Activated T-cell treated with anti-CD3 and anti-CD28 coated beads, Interleukin-2, amount 50 U/mL, for 4 hours (primary cell): ENCODE measurements around the gene UCN3. TPM values are rescaled to one million over a fixed set of nuclear protein-coding genes. Genes with fewer than 3 reads are reported as not detected.
"Not testable (repeated sequence)": the region's sequence is repeated elsewhere in the genome, so short reads cannot be mapped to it uniquely, and the experiment has no call there.

Experiments
- ATAC-seq, 2 donors: fragments of 200-7000 bp; cut with Tn5 transposase; one replicate each; pipeline ENCODE4 v1.10.0; 2021
- DNase-seq: peaks from one replicate; pipeline ENCODE4 v3.0.0-alpha.2; 2020
- H3K27me3 Mint-ChIP-seq: one replicate; pipeline ENCODE4 v1.8.0; 2021; ENCODE audit warnings: low read depth, mixed read lengths
- H3K36me3 Mint-ChIP-seq: one replicate; pipeline ENCODE4 v1.8.0; 2022; ENCODE audit warnings: mixed read lengths; ENCODE audit not compliant: insufficient read depth
- H3K4me1 Mint-ChIP-seq: one replicate; pipeline ENCODE4 v1.8.0; 2021; ENCODE audit warnings: low read depth, mixed read lengths
- H3K4me3 Mint-ChIP-seq: one replicate; pipeline ENCODE4 v1.8.0; 2021; ENCODE audit warnings: mild to moderate bottlenecking, moderate library complexity, mixed read lengths
- H3K9me3 Mint-ChIP-seq: one replicate; pipeline ENCODE4 v1.8.0; 2021; ENCODE audit warnings: mixed read lengths
- total RNA-seq, 3 donors: library from RNA; stranded (reverse); gene quantifications; one replicate each; pipeline ENCODE4 v1.2.1, GENCODE V29; 2021

UCN3 gene
- total RNA-seq, 3 donors from 2014 or later, result not detected

- H3K27me3 Mint-ChIP-seq, H3K4me1 Mint-ChIP-seq, H3K9me3 Mint-ChIP-seq, H3K36me3 Mint-ChIP-seq, DNase-seq, H3K4me3 Mint-ChIP-seq, ATAC-seq: not testable (repeated sequence)
Measured at GRCh38 chr10:5379202-5379601, 14.4 kb downstream of the UCN3 start.

GRCh38 chr10:5380395-5380794 is 15.6 kb downstream of the UCN3 start:
- H3K4me3 Mint-ChIP-seq, H3K36me3 Mint-ChIP-seq, H3K4me1 Mint-ChIP-seq, H3K27me3 Mint-ChIP-seq, DNase-seq, H3K9me3 Mint-ChIP-seq, ATAC-seq: not testable (repeated sequence)

- Mint-ChIP-seq H3K9me3 (peaks cover 4% of the 10 kb centered on the region), H3K36me3 (no peaks in the 10 kb centered on the region), H3K4me1 (no peaks in the 10 kb centered on the region), H3K27me3 (peaks cover 5% of the 10 kb centered on the region), H3K4me3 (no peak overlapping the region)
- ATAC-seq (no peak), DNase-seq (no peak)
Measured at GRCh38 chr10:5381187-5381586, 16.4 kb downstream of the UCN3 start.

- Mint-ChIP-seq H3K27me3 (peaks cover 10% of the 10 kb centered on the region), H3K36me3 (peaks cover 2% of the 10 kb centered on the region), H3K4me3 (no peak overlapping the region), H3K9me3 (peaks cover 17% of the 10 kb centered on the region), H3K4me1 (no peaks in the 10 kb centered on the region)
- ATAC-seq (no peak), DNase-seq (no peak)
Measured at GRCh38 chr10:5385224-5385623, 20.5 kb downstream of the UCN3 start.

- no peak for ATAC-seq
- Mint-ChIP-seq H3K9me3 (peaks cover 36% of the 10 kb centered on the region), H3K4me3 (no peak overlapping the region), H3K36me3 (peaks cover 5% of the 10 kb centered on the region), H3K4me1 (no peaks in the 10 kb centered on the region), H3K27me3 (peaks cover 10% of the 10 kb centered on the region)
- no peak for DNase-seq
Measured at GRCh38 chr10:5387169-5387568, 22.4 kb downstream of the UCN3 start.

GRCh38 chr10:5390607-5391205 is 25.9 kb downstream of the UCN3 start:
- DNase-seq (no peak), ATAC-seq (no peak)
- no peak overlapping the region for H3K4me3 Mint-ChIP-seq
- H3K4me1 Mint-ChIP-seq, result no peaks in the 10 kb centered on the region
- H3K9me3 Mint-ChIP-seq, result peaks cover 38% of the 10 kb centered on the region
- H3K27me3 Mint-ChIP-seq, result peaks cover 12% of the 10 kb centered on the region
- peaks cover 5% of the 10 kb centered on the region for H3K36me3 Mint-ChIP-seq

GRCh38 chr10:5391790-5392189 is 27.0 kb downstream of the UCN3 start:
- H3K4me1 Mint-ChIP-seq, result no peaks in the 10 kb centered on the region
- peaks cover 5% of the 10 kb centered on the region for H3K36me3 Mint-ChIP-seq
- ATAC-seq, result no peak
- H3K9me3 Mint-ChIP-seq, result peaks cover 38% of the 10 kb centered on the region
- no peak overlapping the region for H3K4me3 Mint-ChIP-seq
- DNase-seq, result no peak
- peaks cover 12% of the 10 kb centered on the region for H3K27me3 Mint-ChIP-seq

GRCh38 chr10:5393529-5393928 is 28.8 kb downstream of the UCN3 start:
- peaks cover 3% of the 10 kb centered on the region for H3K36me3 Mint-ChIP-seq
- H3K4me1 Mint-ChIP-seq, result no peaks in the 10 kb centered on the region
- no peak overlapping the region for H3K4me3 Mint-ChIP-seq
- H3K9me3 Mint-ChIP-seq, result peaks cover 33% of the 10 kb centered on the region
- no peak for DNase-seq
- ATAC-seq, result no peak
- peaks cover 13% of the 10 kb centered on the region for H3K27me3 Mint-ChIP-seq

GRCh38 chr10:5395168-5395567 is 30.4 kb downstream of the UCN3 start:
- H3K27me3 Mint-ChIP-seq, result peaks cover 13% of the 10 kb centered on the region
- ATAC-seq (no peak), DNase-seq (no peak)
- peaks cover 21% of the 10 kb centered on the region for H3K9me3 Mint-ChIP-seq
- H3K4me3 Mint-ChIP-seq, result no peak overlapping the region
- no peaks in the 10 kb centered on the region for H3K4me1 Mint-ChIP-seq
- peaks cover 3% of the 10 kb centered on the region for H3K36me3 Mint-ChIP-seq

GRCh38 chr10:5396556-5397300 is 32.0 kb downstream of the UCN3 start:
- Mint-ChIP-seq H3K4me3 (no peak overlapping the region), H3K27me3 (peaks cover 16% of the 10 kb centered on the region)

GRCh38 chr10:5399332-5399731 is 34.6 kb downstream of the UCN3 start:
- Mint-ChIP-seq H3K9me3 (no peaks in the 10 kb centered on the region), H3K4me1 (no peaks in the 10 kb centered on the region), H3K27me3 (peaks cover 13% of the 10 kb centered on the region), H3K4me3 (no peak overlapping the region), H3K36me3 (no peaks in the 10 kb centered on the region)
- DNase-seq (no peak), ATAC-seq (no peak)

More at GRCh38 chr10:5396556-5397300, 32.0 kb downstream of the UCN3 start:
- DNase-seq (no peak), ATAC-seq (no peak)
- Mint-ChIP-seq H3K4me1 (no peaks in the 10 kb centered on the region), H3K9me3 (peaks cover 7% of the 10 kb centered on the region), H3K36me3 (no peaks in the 10 kb centered on the region)

- DNase-seq (no peak), ATAC-seq (no peak)
- H3K9me3 Mint-ChIP-seq, result no peaks in the 10 kb centered on the region
- peaks cover 13% of the 10 kb centered on the region for H3K27me3 Mint-ChIP-seq
- H3K4me1 Mint-ChIP-seq, result no peaks in the 10 kb centered on the region
- H3K36me3 Mint-ChIP-seq, result no peaks in the 10 kb centered on the region
- no peak overlapping the region for H3K4me3 Mint-ChIP-seq
Measured at GRCh38 chr10:5400468-5401240, 35.9 kb downstream of the UCN3 start.

- no peak for ATAC-seq
- Mint-ChIP-seq H3K4me3 (no peak overlapping the region), H3K4me1 (no peaks in the 10 kb centered on the region), H3K9me3 (no peaks in the 10 kb centered on the region), H3K27me3 (peaks cover 7% of the 10 kb centered on the region), H3K36me3 (no peaks in the 10 kb centered on the region)
- DNase-seq, result no peak
Measured at GRCh38 chr10:5402798-5403197, 38.0 kb downstream of the UCN3 start.

- no peaks in the 10 kb centered on the region for H3K36me3 Mint-ChIP-seq
- no peaks in the 10 kb centered on the region for H3K9me3 Mint-ChIP-seq
- ATAC-seq (no peak), DNase-seq (no peak)
- H3K27me3 Mint-ChIP-seq, result peaks cover 7% of the 10 kb centered on the region
- no peak within 1 kb of the TSS for H3K4me3 Mint-ChIP-seq
- H3K4me1 Mint-ChIP-seq, result no peaks in the 10 kb centered on the region
Measured at GRCh38 chr10:5404208-5405041, 39.7 kb downstream of the UCN3 start, which contains the start of gene TUBAL3. Gene TUBAL3 (minus strand): TSS chr10:5404828. CDS start chr10:5404792, 36 bp downstream.
